ENCODE data around the gene TLCD3B. TPM values are rescaled to one million over a fixed set of nuclear protein-coding genes. Genes with fewer than 3 reads are reported as not detected.
A peak's percentile ranks its signal among the peaks of the same experiment; 100 is the strongest.

TLCD3B gene
- total and polyA plus RNA-seq, 9 of the 15 experiments (the other 6 are each of a cell fraction or from before 2014, with no cell fraction given) = 0.10 to 0.52 (median 0.23) TPM; not detected in 4

DNA sequence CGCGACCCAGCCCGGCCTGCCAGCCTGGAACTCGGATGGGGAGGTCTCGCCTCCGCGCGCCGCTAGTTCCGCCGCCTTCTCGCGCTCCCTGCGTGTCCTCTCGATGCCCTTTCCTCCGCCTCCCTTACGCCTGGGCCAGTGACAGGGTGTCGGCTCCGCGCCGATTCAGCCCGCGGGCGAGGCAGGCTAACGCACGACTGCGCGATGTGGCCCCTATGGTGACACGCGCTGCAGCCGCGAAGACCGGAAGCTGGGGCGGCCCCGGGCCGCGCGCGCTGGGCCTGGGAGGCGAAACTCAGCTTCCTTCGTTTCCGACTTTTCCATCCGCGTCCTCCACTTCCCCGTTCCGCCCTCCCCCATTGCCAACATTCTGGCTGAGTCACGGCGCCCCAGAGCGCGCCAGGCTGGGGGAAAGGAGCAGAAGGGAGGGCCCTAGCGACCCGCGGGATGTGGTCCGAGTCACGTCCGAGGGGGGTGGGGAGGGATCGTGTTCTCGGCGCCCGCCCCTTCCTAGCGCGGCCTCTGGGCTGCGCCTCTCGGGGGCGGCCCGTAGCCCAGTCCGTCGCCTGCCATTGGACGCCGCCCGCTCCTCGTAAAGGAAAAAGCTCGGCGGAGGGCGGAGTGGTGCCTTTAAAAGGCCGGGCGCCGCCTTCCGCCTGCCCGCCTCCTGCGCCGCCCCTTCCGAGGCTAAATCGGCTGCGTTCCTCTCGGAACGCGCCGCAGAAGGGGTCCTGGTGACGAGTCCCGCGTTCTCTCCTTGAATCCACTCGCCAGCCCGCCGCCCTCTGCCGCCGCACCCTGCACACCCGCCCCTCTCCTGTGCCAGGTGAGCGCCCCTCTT, 34.3 kb upstream of the TLCD3B start, which contains the start of gene ALDOA (continued):
- TF ChIP-seq, protein P1, sequence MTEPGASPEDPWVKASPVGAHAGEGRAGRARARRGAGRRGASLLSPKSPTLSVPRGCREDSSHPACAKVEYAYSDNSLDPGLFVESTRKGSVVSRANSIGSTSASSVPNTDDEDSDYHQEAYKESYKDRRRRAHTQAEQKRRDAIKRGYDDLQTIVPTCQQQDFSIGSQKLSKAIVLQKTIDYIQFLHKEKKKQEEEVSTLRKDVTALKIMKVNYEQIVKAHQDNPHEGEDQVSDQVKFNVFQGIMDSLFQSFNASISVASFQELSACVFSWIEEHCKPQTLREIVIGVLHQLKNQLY (CRISPR knock-in tag; conservative IDR thresholded peaks at IDR 0.05) = peak; percentile 35 to 92; a peak in 3 of 4 replicates
- TF ChIP-seq HNRNPL (IDR thresholded peaks at IDR 0.05; ENCODE audit: low read depth, low read length) (peak; percentile 84; the same call in 1 of the 2 replicates), KDM1A (IDR thresholded peaks at IDR 0.05) (peak in 1 of 2 experiments; percentile 48; a peak in 1 of 4 replicates), MAFK (IDR thresholded peaks at IDR 0.05; ENCODE audit: low read length) (peak; percentile 86), ZNF830 (CRISPR knock-in tag; IDR thresholded peaks at IDR 0.05) (peak; percentile 65; the same call in 1 of the 2 replicates), NCOA1 (IDR thresholded peaks at IDR 0.05; ENCODE audit: low read depth) (no peak; the same call in none of the 2 replicates), MYNN (IDR thresholded peaks at IDR 0.05) (peak; percentile 55; the same call in 1 of the 2 replicates), MYNN (CRISPR knock-in tag; IDR thresholded peaks at IDR 0.05) (no peak), XRCC5 (IDR thresholded peaks at IDR 0.05; ENCODE audit: low read depth, low read length) (0 out of 2 replicates have a peak, but pooled peaks have one; percentile 21), ZBTB17 (CRISPR knock-in tag; IDR thresholded peaks at IDR 0.05) (peak; percentile 83; the same call in 1 of the 2 replicates), ZC3H4 (CRISPR knock-in tag; IDR thresholded peaks at IDR 0.05; ENCODE audit: borderline replicate concordance) (no peak), KDM4B (IDR thresholded peaks at IDR 0.05; ENCODE audit: borderline replicate concordance in 2 of 2, low read depth in 1 of 2) (peak in 1 of 2 experiments; percentile 31; a peak in 1 of 4 replicates), ZFP36 (IDR thresholded peaks at IDR 0.05; ENCODE audit: low read depth, low read length, partially characterized antibody) (peak; percentile 23)
- TF ChIP-seq, protein P2, sequence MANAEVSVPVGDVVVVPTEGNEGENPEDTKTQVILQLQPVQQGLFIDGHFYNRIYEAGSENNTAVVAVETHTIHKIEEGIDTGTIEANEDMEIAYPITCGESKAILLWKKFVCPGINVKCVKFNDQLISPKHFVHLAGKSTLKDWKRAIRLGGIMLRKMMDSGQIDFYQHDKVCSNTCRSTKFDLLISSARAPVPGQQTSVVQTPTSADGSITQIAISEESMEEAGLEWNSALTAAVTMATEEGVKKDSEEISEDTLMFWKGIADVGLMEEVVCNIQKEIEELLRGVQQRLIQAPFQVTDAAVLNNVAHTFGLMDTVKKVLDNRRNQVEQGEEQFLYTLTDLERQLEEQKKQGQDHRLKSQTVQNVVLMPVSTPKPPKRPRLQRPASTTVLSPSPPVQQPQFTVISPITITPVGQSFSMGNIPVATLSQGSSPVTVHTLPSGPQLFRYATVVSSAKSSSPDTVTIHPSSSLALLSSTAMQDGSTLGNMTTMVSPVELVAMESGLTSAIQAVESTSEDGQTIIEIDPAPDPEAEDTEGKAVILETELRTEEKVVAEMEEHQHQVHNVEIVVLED (CRISPR knock-in tag; IDR thresholded peaks at IDR 0.05) = no peak; the same call in 1 of the 2 replicates
- TF ChIP-seq, protein P3, sequence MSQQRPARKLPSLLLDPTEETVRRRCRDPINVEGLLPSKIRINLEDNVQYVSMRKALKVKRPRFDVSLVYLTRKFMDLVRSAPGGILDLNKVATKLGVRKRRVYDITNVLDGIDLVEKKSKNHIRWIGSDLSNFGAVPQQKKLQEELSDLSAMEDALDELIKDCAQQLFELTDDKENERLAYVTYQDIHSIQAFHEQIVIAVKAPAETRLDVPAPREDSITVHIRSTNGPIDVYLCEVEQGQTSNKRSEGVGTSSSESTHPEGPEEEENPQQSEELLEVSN (IDR thresholded peaks at IDR 0.05; ENCODE audit: borderline replicate concordance in 1 of 2, extremely low read depth in 1 of 2, insufficient read depth in 1 of 2, insufficient read length in 1 of 2, low read depth in 1 of 2, low read length in 1 of 2, poor library complexity in 1 of 2, severe bottlenecking in 1 of 2) = peak; percentile 86 to 95
- TF ChIP-seq, protein P4, sequence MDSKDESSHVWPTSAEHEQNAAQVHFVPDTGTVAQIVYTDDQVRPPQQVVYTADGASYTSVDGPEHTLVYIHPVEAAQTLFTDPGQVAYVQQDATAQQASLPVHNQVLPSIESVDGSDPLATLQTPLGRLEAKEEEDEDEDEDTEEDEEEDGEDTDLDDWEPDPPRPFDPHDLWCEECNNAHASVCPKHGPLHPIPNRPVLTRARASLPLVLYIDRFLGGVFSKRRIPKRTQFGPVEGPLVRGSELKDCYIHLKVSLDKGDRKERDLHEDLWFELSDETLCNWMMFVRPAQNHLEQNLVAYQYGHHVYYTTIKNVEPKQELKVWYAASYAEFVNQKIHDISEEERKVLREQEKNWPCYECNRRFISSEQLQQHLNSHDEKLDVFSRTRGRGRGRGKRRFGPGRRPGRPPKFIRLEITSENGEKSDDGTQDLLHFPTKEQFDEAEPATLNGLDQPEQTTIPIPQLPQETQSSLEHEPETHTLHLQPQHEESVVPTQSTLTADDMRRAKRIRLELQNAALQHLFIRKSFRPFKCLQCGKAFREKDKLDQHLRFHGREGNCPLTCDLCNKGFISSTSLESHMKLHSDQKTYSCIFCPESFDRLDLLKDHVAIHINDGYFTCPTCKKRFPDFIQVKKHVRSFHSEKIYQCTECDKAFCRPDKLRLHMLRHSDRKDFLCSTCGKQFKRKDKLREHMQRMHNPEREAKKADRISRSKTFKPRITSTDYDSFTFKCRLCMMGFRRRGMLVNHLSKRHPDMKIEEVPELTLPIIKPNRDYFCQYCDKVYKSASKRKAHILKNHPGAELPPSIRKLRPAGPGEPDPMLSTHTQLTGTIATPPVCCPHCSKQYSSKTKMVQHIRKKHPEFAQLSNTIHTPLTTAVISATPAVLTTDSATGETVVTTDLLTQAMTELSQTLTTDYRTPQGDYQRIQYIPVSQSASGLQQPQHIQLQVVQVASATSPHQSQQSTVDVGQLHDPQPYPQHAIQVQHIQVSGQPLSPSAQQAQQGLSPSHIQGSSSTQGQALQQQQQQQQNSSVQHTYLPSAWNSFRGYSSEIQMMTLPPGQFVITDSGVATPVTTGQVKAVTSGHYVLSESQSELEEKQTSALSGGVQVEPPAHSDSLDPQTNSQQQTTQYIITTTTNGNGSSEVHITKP (IDR thresholded peaks at IDR 0.05; ENCODE audit: partially characterized antibody) = peak; percentile 77
- TF ChIP-seq, protein P5, sequence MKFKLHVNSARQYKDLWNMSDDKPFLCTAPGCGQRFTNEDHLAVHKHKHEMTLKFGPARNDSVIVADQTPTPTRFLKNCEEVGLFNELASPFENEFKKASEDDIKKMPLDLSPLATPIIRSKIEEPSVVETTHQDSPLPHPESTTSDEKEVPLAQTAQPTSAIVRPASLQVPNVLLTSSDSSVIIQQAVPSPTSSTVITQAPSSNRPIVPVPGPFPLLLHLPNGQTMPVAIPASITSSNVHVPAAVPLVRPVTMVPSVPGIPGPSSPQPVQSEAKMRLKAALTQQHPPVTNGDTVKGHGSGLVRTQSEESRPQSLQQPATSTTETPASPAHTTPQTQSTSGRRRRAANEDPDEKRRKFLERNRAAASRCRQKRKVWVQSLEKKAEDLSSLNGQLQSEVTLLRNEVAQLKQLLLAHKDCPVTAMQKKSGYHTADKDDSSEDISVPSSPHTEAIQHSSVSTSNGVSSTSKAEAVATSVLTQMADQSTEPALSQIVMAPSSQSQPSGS (CRISPR knock-in tag; IDR thresholded peaks at IDR 0.05) = no peak

All from K562 (cell line).